H1 (cell line): ENCODE data around the gene BCO2. TPM values are rescaled to one million over a fixed set of nuclear protein-coding genes. Genes with fewer than 3 reads are reported as not detected.

Experiments used
- CTCF ChIA-PET: fragments of 300-600 bp; sonication (Branson Sonifier 250); formaldehyde crosslinking; loops from one replicate; lab custom pipeline; 2021; ENCODE audit not compliant: partially characterized antibody; lab: Charles Lee
- POLR2A ChIA-PET: fragments of 300-600 bp; sonication (Branson Sonifier 250); formaldehyde crosslinking; loops from one replicate; lab custom pipeline; 2021; ENCODE audit warnings: inconsistent platforms; ENCODE audit not compliant: partially characterized antibody; lab: Charles Lee
- DNase-seq, 2 experiments: peaks; one replicate each; pipeline versions ENCODE4 v3.0.0 to v3.0.0-alpha.2; 2010 to 2022; ENCODE audit warnings: low spot score in 2 of 2, low read depth in 1 of 2, mixed read lengths in 1 of 2
- FAIRE-seq: peaks from 2 replicates; lab custom pipeline; 2011; peaks lifted over from hg19 to GRCh38; lab: Jason Lieb, UNC
- H2AFZ ChIP-seq: 2 replicates; pipeline ENCODE4 v1.8.1; 2012; ENCODE audit warnings: low read length, inconsistent platforms
- H2AK5ac ChIP-seq: 2 replicates; pipeline ENCODE4 v1.6.1; 2013; ENCODE audit warnings: low read depth, low read length
- H2BK120ac ChIP-seq: replicated peaks from 2 replicates; pipeline ENCODE3; 2013; ENCODE audit warnings: low read depth, low read length, inconsistent platforms
- H2BK12ac ChIP-seq: 2 replicates; pipeline ENCODE4 v1.6.1; 2013; ENCODE audit warnings: low read depth, low read length
- H2BK15ac ChIP-seq: 2 replicates; pipeline ENCODE4 v1.6.1; 2013; ENCODE audit warnings: low read length
- H2BK20ac ChIP-seq: 2 replicates; pipeline ENCODE4 v1.6.1; 2013; ENCODE audit warnings: low read length
- H2BK5ac ChIP-seq: 2 replicates; pipeline ENCODE4 v1.6.1; 2013; ENCODE audit warnings: low read depth, low read length
- H3K14ac ChIP-seq: 2 replicates; pipeline ENCODE4 v1.6.1; 2013; ENCODE audit warnings: inconsistent platforms; ENCODE audit not compliant: insufficient read length
- H3K18ac ChIP-seq: 2 replicates; pipeline ENCODE4 v1.6.1; 2013; ENCODE audit warnings: low read length; ENCODE audit errors: extremely low read depth
- H3K23ac ChIP-seq: 2 replicates; pipeline ENCODE4 v1.6.1; 2013; ENCODE audit warnings: inconsistent platforms; ENCODE audit not compliant: insufficient read length
- H3K23me2 ChIP-seq: 2 replicates; pipeline ENCODE4 v1.6.1; 2013; ENCODE audit warnings: low read depth, low read length
- H3K27ac ChIP-seq: 2 replicates; pipeline ENCODE4 v1.6.1; 2011; ENCODE audit warnings: low read depth, low read length, inconsistent platforms
- H3K27me3 ChIP-seq, 4 experiments: replicated peaks in 1 of 4; 1 replicate in 1 of 4; 2 replicates in 3 of 4; pipeline versions ENCODE4 v1.6.1 to v1.8.1; 2011 to 2013; ENCODE audit warnings: low read length in 3 of 4, mild to moderate bottlenecking in 3 of 4, inconsistent platforms in 2 of 4, mixed read lengths in 2 of 4, moderate library complexity in 1 of 4; ENCODE audit not compliant: control insufficient read depth in 3 of 4, insufficient read depth in 3 of 4; ENCODE audit errors: extremely low read depth in 1 of 4
- H3K36me3 ChIP-seq, 4 experiments: 2 replicates each; pipeline versions ENCODE4 v1.6.1 to v1.8.1; 2011 to 2013; ENCODE audit warnings: mild to moderate bottlenecking in 4 of 4, low read length in 3 of 4, moderate library complexity in 2 of 4, control low read depth in 1 of 4, inconsistent platforms in 1 of 4; ENCODE audit not compliant: insufficient read depth in 4 of 4, control insufficient read depth in 2 of 4
- H3K4ac ChIP-seq: replicated peaks from 2 replicates; pipeline ENCODE3; 2013; ENCODE audit warnings: low read length, low read depth, mixed read lengths, inconsistent platforms; ENCODE audit not compliant: insufficient read length
- H3K4me1 ChIP-seq, 4 experiments: replicated peaks in 1 of 4; 1 replicate in 1 of 4; 2 replicates in 3 of 4; pipeline versions ENCODE4 v1.6.1 to v1.8.1; 2011 to 2013; ENCODE audit warnings: low read length in 3 of 4, inconsistent platforms in 2 of 4, mixed read lengths in 1 of 4; ENCODE audit not compliant: insufficient read depth in 4 of 4, control insufficient read depth in 3 of 4
- H3K4me2 ChIP-seq, 2 experiments: 2 replicates each; pipeline versions ENCODE4 v1.6.1 to v1.8.1; 2011 to 2013; ENCODE audit warnings: low read depth in 2 of 2, low read length in 2 of 2, control low read depth in 1 of 2, inconsistent platforms in 1 of 2, mild to moderate bottlenecking in 1 of 2; ENCODE audit not compliant: insufficient read depth in 1 of 2
- H3K4me3 ChIP-seq, 4 experiments: fragments of 200-600, 300-600 bp in 1 of 4; sonication (generic), shearing (Covaris generic), sonication (Bioruptor Twin) in 1 of 4; 2 replicates each; pipeline versions ENCODE4 v1.5.1 to v1.8.1; 2011 to 2016; ENCODE audit warnings: low read length in 4 of 4, low read depth in 3 of 4, control low read depth in 2 of 4, inconsistent platforms in 2 of 4, mild to moderate bottlenecking in 2 of 4, mixed read lengths in 1 of 4, moderate library complexity in 1 of 4; ENCODE audit not compliant: insufficient read depth in 2 of 4; ENCODE audit errors: extremely low read depth in 1 of 4
- H3K56ac ChIP-seq: replicated peaks from 2 replicates; pipeline ENCODE3; 2013; ENCODE audit warnings: low read depth, mild to moderate bottlenecking, mixed read lengths, low read length, inconsistent platforms; ENCODE audit not compliant: insufficient read length
- H3K79me1 ChIP-seq: 2 replicates; pipeline ENCODE4 v1.6.1; 2013; ENCODE audit warnings: low read depth, low read length, control low read depth
- H3K79me2 ChIP-seq, 2 experiments: 2 replicates each; pipeline versions ENCODE4 v1.6.1 to v1.8.1; 2012 to 2013; ENCODE audit warnings: low read length in 2 of 2, mild to moderate bottlenecking in 2 of 2, inconsistent platforms in 1 of 2; ENCODE audit not compliant: insufficient read depth in 2 of 2, control insufficient read depth in 1 of 2
- H3K9ac ChIP-seq, 4 experiments: replicated peaks in 1 of 4; 1 replicate in 1 of 4; 2 replicates in 3 of 4; pipeline versions ENCODE4 v1.6.1 to v1.8.1; 2011 to 2013; ENCODE audit warnings: low read depth in 3 of 4, low read length in 3 of 4, control low read depth in 2 of 4, mild to moderate bottlenecking in 2 of 4, moderate library complexity in 2 of 4, inconsistent platforms in 1 of 4; ENCODE audit errors: extremely low read depth in 1 of 4
- H3K9me3 ChIP-seq, 2 experiments: 2 replicates each; pipeline versions ENCODE4 v1.6.1 to v1.8.1; 2012 to 2013; ENCODE audit warnings: mild to moderate bottlenecking in 2 of 2, moderate library complexity in 2 of 2, control low read depth in 1 of 2, inconsistent platforms in 1 of 2, low read depth in 1 of 2, low read length in 1 of 2, mixed read lengths in 1 of 2; ENCODE audit not compliant: insufficient read depth in 2 of 2
- H4K20me1 ChIP-seq, 2 experiments: replicated peaks in 1 of 2; 2 replicates each; pipeline versions ENCODE3 to v1.8.1; 2011 to 2013; ENCODE audit warnings: inconsistent platforms in 2 of 2, low read length in 2 of 2, mild to moderate bottlenecking in 1 of 2; ENCODE audit not compliant: insufficient read depth in 2 of 2, control insufficient read depth in 1 of 2
- H4K5ac ChIP-seq: 2 replicates; pipeline ENCODE4 v1.6.1; 2013; ENCODE audit warnings: low read length, low read depth, mixed read lengths, inconsistent platforms; ENCODE audit not compliant: insufficient read length
- H4K8ac ChIP-seq: 2 replicates; pipeline ENCODE4 v1.8.0; 2013; ENCODE audit warnings: mild to moderate bottlenecking, moderate library complexity, low read length, inconsistent platforms; ENCODE audit not compliant: insufficient read depth; ENCODE audit errors: extremely low read depth
- H4K91ac ChIP-seq: replicated peaks from 2 replicates; pipeline ENCODE3; 2013; ENCODE audit warnings: low read length, mixed read lengths, inconsistent platforms; ENCODE audit not compliant: insufficient read length
- TEAD4 ChIP-seq: IDR thresholded peaks from 2 replicates; pipeline ENCODE4 v1.6.1; 2012; ENCODE audit warnings: low read depth, low read length, inconsistent platforms, mixed read lengths
- WGBS, 2 experiments: shearing (Covaris generic) in 1 of 2; methylation state at CpG; one replicate each; pipeline versions ENCODE4 v1.1.6 to v1.1.7; 2013 to 2015; ENCODE audit warnings: low lambda C conversion rate in 2 of 2, mixed read lengths in 2 of 2, inconsistent platforms in 1 of 2, low coverage in 1 of 2, missing lambda C conversion rate in 1 of 2; ENCODE audit not compliant: insufficient replicate concordance in 2 of 2, insufficient coverage in 1 of 2, insufficient read length in 1 of 2; ENCODE audit errors: extremely low coverage in 1 of 2, missing lambda C conversion rate in 1 of 2; 5-methylcytosine and 5-hydroxymethylcytosine counted together
- polyA plus RNA-seq, 7 experiments: library from polyadenylated mRNA; depleted of rRNA in 3 of 7; stranded (reverse) in 5 of 7; unstranded in 2 of 7; fragments of >200 nt in 5 of 7; fragments of 200-250 nt in 2 of 7; gene quantifications; 1 replicate in 5 of 7; 2 replicates in 1 of 7; 4 replicates in 1 of 7; pipeline versions ENCODE4 v1.2.1 to v1.2.3, GENCODE V29; 2011 to 2013; ENCODE audit warnings: missing spikeins in 2 of 7, mixed read lengths in 2 of 7
- total RNA-seq: library from RNA; stranded (reverse); fragmentation: NEBNext Ultra II Directional; extraction: Animal tissue kit (Norgen Biotek cat#: 25700); gene quantifications from 2 replicates; pipeline ENCODE4 v1.2.1, GENCODE V29; 2021

Gene BCO2
- total and polyA plus RNA-seq, 2 of the 8 experiments (the other 6 are each of a cell fraction or from before 2014, with no cell fraction given) = 0.42 to 0.82 TPM

GRCh38 chr11:112175599-112175952, 264 bp downstream of the BCO2 start:
- Histone ChIP-seq H4K8ac (no peak overlapping the region), H4K5ac (no peak overlapping the region), H3K27me3 (no peaks in the 10 kb centered on the region), H3K9ac (no peak overlapping the region), H2BK15ac (no peak overlapping the region), H2BK20ac (no peak overlapping the region), H2AFZ (no peak overlapping the region), H3K14ac (no peak overlapping the region), H3K79me1 (no peaks in the 10 kb centered on the region), H3K79me2 (no peaks in the 10 kb centered on the region), H3K4ac (no peak overlapping the region), H3K9me3 (no peaks in the 10 kb centered on the region), H3K27ac (no peak overlapping the region), H4K20me1 (no peaks in the 10 kb centered on the region), H3K23me2 (no peaks in the 10 kb centered on the region), H4K91ac (no peak overlapping the region), H2BK12ac (no peak overlapping the region), H3K18ac (no peak overlapping the region), H3K23ac (no peak overlapping the region), H3K36me3 (no peaks in the 10 kb centered on the region), H2AK5ac (no peak overlapping the region), H2BK5ac (no peak overlapping the region), H3K4me1 (peaks cover 0 to 3% (median 0%) of the 10 kb centered on the region in 4 experiments; a peak in 1 of 7 replicates), H3K4me3 (no peak overlapping the region), H3K56ac (no peak overlapping the region), H3K4me2 (peak overlapping the region in 1 of 2 experiments; percentile 61; a peak in 2 of 4 replicates), H2BK120ac (no peak overlapping the region)
- DNase-seq = no peak
- WGBS, 2 experiments = 57% methylated on average over 4 of the region's 4 CpGs; no CpG with 5 or more reads in 1 of the 2 experiments
- FAIRE-seq = no peak
- ChIA-PET POLR2A (no interaction called here), CTCF (interaction anchor here (0.6 to 3.9 kb wide), 20 partner anchors 9 to 570 kb away, joined by 3 to 38 read pairs (median 4); partner anchors contain the start of genes IL18 and TEX12)
- no peak for TF ChIP-seq TEAD4
